Mesenchymal stem cell (in vitro differentiated cells and primary cell): ENCODE measurements around the gene SLC34A1.

Experiments
- DNase-seq: peaks from one replicate; pipeline ENCODE4 v3.0.0-alpha.2; 2013
- H2AFZ ChIP-seq: one replicate; pipeline ENCODE4 v1.6.1; 2013; ENCODE audit warnings: low read depth, mild to moderate bottlenecking, control low read depth, inconsistent platforms, low read length, moderate library complexity
- H2AK5ac ChIP-seq: 2 replicates; pipeline ENCODE4 v1.6.1; 2013; ENCODE audit warnings: low read length, moderate library complexity, mild to moderate bottlenecking, inconsistent platforms; ENCODE audit not compliant: severe bottlenecking
- H2BK120ac ChIP-seq: one replicate; pipeline ENCODE4 v1.6.1; 2013; ENCODE audit warnings: low read depth, mild to moderate bottlenecking, inconsistent platforms, low read length, moderate library complexity
- H2BK12ac ChIP-seq, 2 experiments: one replicate each; pipeline ENCODE4 v1.6.1; 2013; ENCODE audit warnings: inconsistent platforms in 2 of 2, low read length in 2 of 2, mild to moderate bottlenecking in 2 of 2, moderate library complexity in 2 of 2, control low read depth in 1 of 2
- H2BK15ac ChIP-seq: one replicate; pipeline ENCODE4 v1.6.1; 2013; ENCODE audit warnings: mild to moderate bottlenecking, low read depth, inconsistent platforms; ENCODE audit not compliant: poor library complexity, severe bottlenecking
- H2BK5ac ChIP-seq: 2 replicates; pipeline ENCODE4 v1.6.1; 2013; ENCODE audit warnings: low read depth, mild to moderate bottlenecking, low read length, control low read depth, inconsistent platforms; ENCODE audit not compliant: poor library complexity, severe bottlenecking
- H3K14ac ChIP-seq, 2 experiments: one replicate each; pipeline ENCODE4 v1.6.1; 2013; ENCODE audit warnings: inconsistent platforms in 2 of 2, low read length in 2 of 2, control low read depth in 1 of 2, mild to moderate bottlenecking in 1 of 2, moderate library complexity in 1 of 2
- H3K18ac ChIP-seq, 2 experiments: one replicate each; pipeline ENCODE4 v1.6.1; 2013; ENCODE audit warnings: inconsistent platforms in 2 of 2, low read length in 2 of 2, control low read depth in 1 of 2, low read depth in 1 of 2, mild to moderate bottlenecking in 1 of 2
- H3K23ac ChIP-seq, 2 experiments: one replicate each; pipeline ENCODE4 v1.6.1; 2013; ENCODE audit warnings: inconsistent platforms in 2 of 2, low read length in 2 of 2, mild to moderate bottlenecking in 2 of 2, moderate library complexity in 2 of 2, control low read depth in 1 of 2
- H3K27ac ChIP-seq: 2 replicates; pipeline ENCODE4 v1.5.1; 2013; ENCODE audit warnings: mild to moderate bottlenecking, moderate library complexity, low read length, control low read depth, inconsistent platforms; ENCODE audit not compliant: poor library complexity, severe bottlenecking
- H3K27me3 ChIP-seq, 2 experiments: 2 replicates each; pipeline versions ENCODE4 v1.6.1 to v1.7.0; 2013; ENCODE audit warnings: low read length in 2 of 2, mild to moderate bottlenecking in 2 of 2, moderate library complexity in 2 of 2, control low read depth in 1 of 2, inconsistent platforms in 1 of 2; ENCODE audit not compliant: control insufficient read depth in 1 of 2, insufficient read depth in 1 of 2
- H3K36me3 ChIP-seq, 2 experiments: 2 replicates each; pipeline versions ENCODE4 v1.6.1 to v1.7.0; 2013; ENCODE audit warnings: low read length in 2 of 2, control low read depth in 1 of 2, inconsistent platforms in 1 of 2, low read depth in 1 of 2, mild to moderate bottlenecking in 1 of 2; ENCODE audit not compliant: insufficient read depth in 2 of 2, control insufficient read depth in 1 of 2
- H3K4ac ChIP-seq, 2 experiments: one replicate each; pipeline ENCODE4 v1.6.1; 2013; ENCODE audit warnings: inconsistent platforms in 2 of 2, low read length in 2 of 2, mild to moderate bottlenecking in 2 of 2, moderate library complexity in 2 of 2, control low read depth in 1 of 2, low read depth in 1 of 2
- H3K4me1 ChIP-seq: 2 replicates; pipeline ENCODE4 v1.6.1; 2013; ENCODE audit warnings: low read depth, low read length, control low read depth; ENCODE audit not compliant: control insufficient read depth, insufficient read depth
- H3K4me2 ChIP-seq: 2 replicates; pipeline ENCODE4 v1.6.1; 2013; ENCODE audit warnings: low read length, mild to moderate bottlenecking, inconsistent platforms; ENCODE audit not compliant: poor library complexity, severe bottlenecking
- H3K4me3 ChIP-seq, 2 experiments: 2 replicates each; pipeline versions ENCODE4 v1.5.1 to v1.7.0; 2013; ENCODE audit warnings: low read length in 2 of 2, mild to moderate bottlenecking in 2 of 2, control low read depth in 1 of 2, low read depth in 1 of 2; ENCODE audit not compliant: insufficient read depth in 1 of 2
- H3K79me1 ChIP-seq: replicated peaks from 2 replicates; pipeline ENCODE4 v1.6.1; 2013; ENCODE audit warnings: mild to moderate bottlenecking, control low read depth, low read length, inconsistent platforms; ENCODE audit not compliant: poor library complexity, severe bottlenecking
- H3K9ac ChIP-seq: 2 replicates; pipeline ENCODE4 v1.7.0; 2013; ENCODE audit warnings: mild to moderate bottlenecking, low read length, moderate library complexity
- H3K9me3 ChIP-seq: 2 replicates; pipeline ENCODE4 v1.7.0; 2013; ENCODE audit warnings: mild to moderate bottlenecking, low read length; ENCODE audit not compliant: control insufficient read depth
- H4K8ac ChIP-seq: one replicate; pipeline ENCODE4 v1.6.1; 2013; ENCODE audit warnings: inconsistent platforms, mild to moderate bottlenecking, low read length, moderate library complexity
- H4K91ac ChIP-seq: one replicate; pipeline ENCODE4 v1.6.1; 2013; ENCODE audit warnings: mild to moderate bottlenecking, low read length, inconsistent platforms
- WGBS: methylation state at CpG from one replicate; pipeline ENCODE4 v1.1.7; 2013; ENCODE audit warnings: mixed read lengths; 5-methylcytosine and 5-hydroxymethylcytosine counted together

SLC34A1 gene

GRCh38 chr5:177353093-177353492 lies 31.1 kb upstream of the SLC34A1 start:
- Histone ChIP-seq H2BK12ac (no peak overlapping the region), H3K79me1 (no peaks in the 10 kb centered on the region), H4K91ac (no peak overlapping the region), H3K18ac (no peak overlapping the region), H2AFZ (no peak overlapping the region), H3K27me3 (peaks cover 0 to 23% of the 10 kb centered on the region in 2 experiments), H2BK15ac (no peak overlapping the region), H3K36me3 (peaks cover 5 to 14% of the 10 kb centered on the region in 2 experiments), H3K14ac (no peak overlapping the region), H4K8ac (no peak overlapping the region), H3K9me3 (peaks cover 7% of the 10 kb centered on the region), H3K27ac (no peak overlapping the region), H3K4me3 (no peak overlapping the region), H2BK120ac (no peak overlapping the region), H2BK5ac (no peak overlapping the region), H3K9ac (no peak overlapping the region), H2AK5ac (no peak overlapping the region), H3K4me1 (peaks cover 26% of the 10 kb centered on the region), H3K4me2 (no peak overlapping the region), H3K4ac (no peak overlapping the region), H3K23ac (no peak overlapping the region)
- WGBS = 57% methylated on average over 1 of the region's 5 CpGs
- no peak for DNase-seq

- Histone ChIP-seq H3K27me3 (peaks cover 0 to 34% of the 10 kb centered on the region in 2 experiments), H2BK120ac (no peak overlapping the region), H2AK5ac (no peak overlapping the region), H2BK12ac (no peak overlapping the region), H3K79me1 (no peaks in the 10 kb centered on the region), H3K36me3 (peaks cover 5 to 10% of the 10 kb centered on the region in 2 experiments), H3K27ac (no peak overlapping the region), H3K4me1 (peaks cover 23% of the 10 kb centered on the region), H2BK15ac (no peak overlapping the region), H3K18ac (no peak overlapping the region), H4K8ac (no peak overlapping the region), H3K4me3 (no peak overlapping the region), H2BK5ac (no peak overlapping the region), H3K4me2 (no peak overlapping the region), H3K4ac (no peak overlapping the region), H3K23ac (no peak overlapping the region), H2AFZ (no peak overlapping the region), H3K14ac (no peak overlapping the region), H3K9ac (no peak overlapping the region), H4K91ac (no peak overlapping the region), H3K9me3 (peaks cover 7% of the 10 kb centered on the region)
- DNase-seq = no peak
- WGBS = 97% methylated on average over 3 of the region's 3 CpGs
Observed at GRCh38 chr5:177354256-177354655, 30.0 kb upstream of the SLC34A1 start.

DNA sequence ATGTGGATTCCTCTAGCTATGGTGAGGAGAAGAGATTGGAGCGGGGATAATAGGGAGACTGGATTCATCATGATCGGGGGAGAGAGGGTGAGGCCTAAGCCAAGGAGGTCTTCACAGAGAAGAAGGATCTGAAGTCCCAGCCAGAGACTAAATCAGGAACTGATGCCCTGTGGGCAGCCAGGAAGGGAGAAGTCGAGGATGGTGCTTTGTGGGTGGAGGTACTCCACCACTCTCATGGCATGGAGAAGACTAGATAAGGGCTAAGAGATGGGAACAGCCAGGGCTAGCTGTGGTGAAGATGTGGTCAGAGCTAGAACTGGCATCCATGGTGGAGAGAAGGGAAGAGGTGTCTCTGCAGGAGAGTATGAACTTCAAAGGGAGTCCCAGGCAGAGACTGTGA lies 29.5 kb upstream of the SLC34A1 start:
- Histone ChIP-seq H3K4ac (no peak overlapping the region), H3K4me1 (peaks cover 22% of the 10 kb centered on the region), H3K9ac (no peak overlapping the region), H3K27ac (no peak overlapping the region), H3K9me3 (peaks cover 7% of the 10 kb centered on the region), H4K91ac (no peak overlapping the region), H2AFZ (no peak overlapping the region), H2BK120ac (no peak overlapping the region), H3K14ac (no peak overlapping the region), H2AK5ac (peak overlapping the region; percentile 43), H2BK15ac (no peak overlapping the region), H3K18ac (no peak overlapping the region), H2BK5ac (no peak overlapping the region), H2BK12ac (no peak overlapping the region), H3K79me1 (no peaks in the 10 kb centered on the region), H3K23ac (no peak overlapping the region), H3K4me2 (no peak overlapping the region), H4K8ac (no peak overlapping the region), H3K36me3 (peaks cover 5% of the 10 kb centered on the region in 2 experiments), H3K4me3 (no peak overlapping the region), H3K27me3 (peaks cover 0 to 39% of the 10 kb centered on the region in 2 experiments)
- WGBS = 81% methylated on average over 3 of the region's 3 CpGs
- no peak for DNase-seq

DNA sequence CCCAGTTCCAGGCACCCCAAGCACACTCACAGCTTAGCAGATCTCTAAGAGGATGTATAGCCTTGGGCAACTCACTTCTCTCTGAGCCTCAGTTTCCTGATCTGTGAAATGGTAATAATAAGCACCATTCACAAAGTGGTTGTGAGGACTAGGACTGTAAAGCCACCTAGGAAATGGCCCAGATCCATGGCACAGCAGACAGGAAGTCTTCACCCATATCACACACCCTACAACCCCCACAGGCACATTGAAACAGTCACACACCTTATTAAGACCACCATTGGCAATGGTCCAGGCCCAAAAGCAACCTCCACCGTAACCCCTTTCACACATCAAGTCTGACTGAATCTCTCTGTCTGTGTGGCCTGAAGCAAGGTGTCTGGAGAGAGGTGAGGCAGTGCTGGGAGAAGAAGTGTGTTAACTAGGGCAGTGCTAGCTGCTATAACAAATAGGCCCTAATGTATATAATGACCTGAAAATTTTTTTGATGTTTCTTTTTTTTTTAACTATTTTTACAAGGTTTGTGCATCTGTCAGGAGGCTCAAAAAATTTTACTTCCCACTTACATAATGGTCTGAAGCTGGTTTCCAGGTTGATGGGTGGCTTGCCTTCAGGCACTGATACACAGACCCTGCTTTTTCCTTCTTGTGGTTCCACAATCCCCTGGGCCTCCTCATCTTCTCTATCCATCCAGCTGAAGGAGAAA lies 28.9 kb upstream of the SLC34A1 start:
- H3K18ac ChIP-seq = no peak overlapping the region
- no peak overlapping the region for H2AFZ ChIP-seq
- no peak overlapping the region for H4K91ac ChIP-seq
- peaks cover 7% of the 10 kb centered on the region for H3K9me3 ChIP-seq
- H3K4me3 ChIP-seq = no peak overlapping the region
- no peaks in the 10 kb centered on the region for H3K79me1 ChIP-seq
- no peak overlapping the region for H3K14ac ChIP-seq
- H3K27ac ChIP-seq = no peak overlapping the region
- H2BK5ac ChIP-seq = no peak overlapping the region
- H3K36me3 ChIP-seq = no peaks in the 10 kb centered on the region
- no peak overlapping the region for H3K4me2 ChIP-seq
- H3K27me3 ChIP-seq = peaks cover 0 to 44% of the 10 kb centered on the region in 2 experiments
- peaks cover 16% of the 10 kb centered on the region for H3K4me1 ChIP-seq
- H2BK15ac ChIP-seq = no peak overlapping the region
- peak overlapping the region; percentile 43 for H2AK5ac ChIP-seq
- H3K23ac ChIP-seq = no peak overlapping the region
- H4K8ac ChIP-seq = no peak overlapping the region
- H3K4ac ChIP-seq = no peak overlapping the region
- no peak for DNase-seq
- H2BK12ac ChIP-seq = no peak overlapping the region
- WGBS = no CpG with 5 or more reads among the region's 1 CpG
- no peak overlapping the region for H3K9ac ChIP-seq
- no peak overlapping the region for H2BK120ac ChIP-seq
